Testis (tissue), 2 donors: Measurements from ENCODE around the gene ATG5.

Experiments used
- CTCF ChIP-seq, 3 experiments: fragments of 450-650 bp in 2 of 3; fragments of 200-600 bp in 1 of 3; sonication (generic) in 1 of 3; IDR thresholded peaks; one replicate each; pipeline ENCODE4 v1.5.1; 2016 to 2019; ENCODE audit warnings: antibody characterized with exemption in 3 of 3, mild to moderate bottlenecking in 2 of 3, moderate library complexity in 1 of 3
- POLR2A ChIP-seq: fragments of 450-650 bp; IDR thresholded peaks from one replicate; pipeline ENCODE4 v1.6.1; 2017; ENCODE audit warnings: antibody characterized with exemption, mild to moderate bottlenecking, moderate library complexity

GRCh38 chr6:106372838-106373501 lies 47.4 kb upstream of the ATG5 start:
- TF ChIP-seq CTCF (IDR thresholded peaks at IDR 0.05) (no peak), POLR2A (no peak)
